Brain microvascular endothelial cell (primary cell): Measurements from ENCODE around the gene MCM10.
"Not testable (repeated sequence)": the region's sequence is repeated elsewhere in the genome, so short reads cannot be mapped to it uniquely, and the experiment has no call there.

Source experiments
- DNase-seq: peaks from one replicate; pipeline ENCODE4 v3.0.0-alpha.2; 2020
- H3K27ac ChIP-seq: fragments of 250-450 bp; sonication (Bioruptor Pico); 2 replicates; pipeline ENCODE4 v1.5.1; 2020; ENCODE audit warnings: mild to moderate bottlenecking, moderate library complexity
- H3K27me3 ChIP-seq: fragments of 250-450 bp; sonication (Bioruptor Pico); replicated peaks from 2 replicates; pipeline ENCODE4 v1.5.1; 2020; ENCODE audit warnings: mild to moderate bottlenecking
- H3K36me3 ChIP-seq: fragments of 250-450 bp; sonication (Bioruptor Pico); replicated peaks from 2 replicates; pipeline ENCODE4 v1.5.1; 2020; ENCODE audit warnings: mild to moderate bottlenecking
- H3K4me3 ChIP-seq: 2 replicates; pipeline ENCODE4 v1.5.1; 2011; ENCODE audit warnings: low read depth, mild to moderate bottlenecking, control low read depth, low read length, moderate library complexity
- in situ Hi-C: cut with HindIII; loops from 2 replicates; pipeline ENCODE4 v1.10.0; 2017; ENCODE audit warnings: low sequenced_read_pairs, low pct_ligation_motif_present
- TF ChIP-seq, protein P1 (sequence below): IDR thresholded peaks from 2 replicates; pipeline ENCODE4 v1.5.1; 2011; ENCODE audit warnings: low read depth, mild to moderate bottlenecking, moderate library complexity, low read length, control low read depth, inconsistent platforms; ENCODE audit errors: missing control alignments

Gene MCM10

DNA sequence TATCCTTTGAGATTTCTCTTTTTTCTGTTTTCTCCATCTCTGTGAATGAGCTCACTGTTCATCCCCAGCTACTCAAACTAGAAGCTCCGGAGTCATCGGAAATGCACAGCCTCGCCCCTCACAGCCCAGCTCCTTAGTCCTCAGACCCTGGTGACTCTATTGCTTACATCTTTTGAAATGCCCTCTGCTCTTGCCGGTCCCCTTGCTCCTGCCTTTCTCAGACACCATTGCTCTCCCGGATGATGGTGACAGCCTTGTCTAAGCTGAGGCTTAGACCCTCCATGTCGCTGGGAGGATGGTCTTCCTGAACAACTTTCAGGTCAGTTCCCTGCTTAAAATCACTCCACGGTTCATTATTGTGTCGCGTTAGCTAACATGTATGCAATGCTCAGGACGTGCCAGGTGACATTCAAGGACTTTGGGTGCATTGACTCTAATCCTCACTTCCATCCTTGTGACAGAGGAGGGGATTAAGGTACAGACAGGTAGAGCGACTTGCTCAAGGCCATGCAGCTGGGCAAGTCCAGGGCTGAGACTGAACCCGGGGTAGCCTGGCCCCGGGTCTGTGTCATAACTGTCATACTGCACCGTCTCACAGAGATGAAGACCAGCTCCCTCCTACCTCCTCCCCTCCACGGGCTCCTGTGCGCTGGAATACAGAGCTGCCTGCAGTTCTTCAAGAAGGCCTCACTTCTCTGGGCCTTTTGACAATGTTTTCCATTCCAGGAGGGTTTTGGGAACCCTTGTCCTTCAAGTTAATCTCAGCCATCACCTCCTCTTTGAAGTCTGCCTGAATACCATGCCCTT is 77.1 kb downstream of the MCM10 start:
- H3K27ac ChIP-seq: no peak overlapping the region
- DNase-seq: no peak
- in situ Hi-C loops: no loop called here
- H3K27me3 ChIP-seq: no peaks in the 10 kb centered on the region
- TF ChIP-seq, protein P1, sequence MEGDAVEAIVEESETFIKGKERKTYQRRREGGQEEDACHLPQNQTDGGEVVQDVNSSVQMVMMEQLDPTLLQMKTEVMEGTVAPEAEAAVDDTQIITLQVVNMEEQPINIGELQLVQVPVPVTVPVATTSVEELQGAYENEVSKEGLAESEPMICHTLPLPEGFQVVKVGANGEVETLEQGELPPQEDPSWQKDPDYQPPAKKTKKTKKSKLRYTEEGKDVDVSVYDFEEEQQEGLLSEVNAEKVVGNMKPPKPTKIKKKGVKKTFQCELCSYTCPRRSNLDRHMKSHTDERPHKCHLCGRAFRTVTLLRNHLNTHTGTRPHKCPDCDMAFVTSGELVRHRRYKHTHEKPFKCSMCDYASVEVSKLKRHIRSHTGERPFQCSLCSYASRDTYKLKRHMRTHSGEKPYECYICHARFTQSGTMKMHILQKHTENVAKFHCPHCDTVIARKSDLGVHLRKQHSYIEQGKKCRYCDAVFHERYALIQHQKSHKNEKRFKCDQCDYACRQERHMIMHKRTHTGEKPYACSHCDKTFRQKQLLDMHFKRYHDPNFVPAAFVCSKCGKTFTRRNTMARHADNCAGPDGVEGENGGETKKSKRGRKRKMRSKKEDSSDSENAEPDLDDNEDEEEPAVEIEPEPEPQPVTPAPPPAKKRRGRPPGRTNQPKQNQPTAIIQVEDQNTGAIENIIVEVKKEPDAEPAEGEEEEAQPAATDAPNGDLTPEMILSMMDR: no peak
- no peak overlapping the region for H3K4me3 ChIP-seq
- H3K36me3 ChIP-seq: no peaks in the 10 kb centered on the region

GRCh38 chr10:13239923-13240322 is 78.6 kb downstream of the MCM10 start:
- in situ Hi-C loops: no loop called here
- Histone ChIP-seq H3K27ac (no peak overlapping the region), H3K36me3 (no peaks in the 10 kb centered on the region), H3K27me3 (no peaks in the 10 kb centered on the region), H3K4me3 (no peak overlapping the region)
- no peak for DNase-seq
- TF ChIP-seq, protein P1: no peak

DNA sequence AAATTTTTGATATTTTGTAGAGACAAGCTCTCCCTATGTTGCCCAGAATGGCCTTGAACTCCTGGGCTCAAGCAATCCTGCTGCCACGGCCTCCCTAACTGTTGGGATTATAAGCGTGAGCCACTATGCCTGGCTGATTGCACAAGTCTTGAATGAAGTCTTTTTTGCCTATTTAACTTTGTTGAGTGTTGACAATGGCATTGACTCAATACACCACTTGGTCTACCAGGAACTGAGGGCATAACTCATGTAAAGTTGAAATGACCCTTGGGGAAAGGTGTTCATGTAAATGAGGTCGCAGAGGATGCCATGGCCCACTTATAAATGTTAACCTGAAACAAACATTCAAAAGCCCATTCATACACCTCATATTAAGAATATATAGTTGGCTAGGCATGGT is 80.3 kb downstream of the MCM10 start:
- TF ChIP-seq, protein P1: no peak
- H3K27me3 ChIP-seq: no peaks in the 10 kb centered on the region
- no peaks in the 10 kb centered on the region for H3K36me3 ChIP-seq
- no peak for DNase-seq
- in situ Hi-C loops: no loop called here
- H3K27ac ChIP-seq: no peak overlapping the region
- H3K4me3 ChIP-seq: no peak overlapping the region

GRCh38 chr10:13242260-13242659 is 80.9 kb downstream of the MCM10 start:
- in situ Hi-C loops, H3K27ac ChIP-seq, H3K36me3 ChIP-seq, DNase-seq, H3K4me3 ChIP-seq, H3K27me3 ChIP-seq: not testable (repeated sequence)

- no peaks in the 10 kb centered on the region for H3K36me3 ChIP-seq
- in situ Hi-C loops: no loop called here
- no peak overlapping the region for H3K27ac ChIP-seq
- no peak overlapping the region for H3K4me3 ChIP-seq
- no peak for DNase-seq
- no peaks in the 10 kb centered on the region for H3K27me3 ChIP-seq
- TF ChIP-seq, protein P1: no peak
Observed at GRCh38 chr10:13247246-13247645, 85.9 kb downstream of the MCM10 start.

- in situ Hi-C loops: no loop called here
Observed at GRCh38 chr10:13247784-13248183, 86.4 kb downstream of the MCM10 start.

More at GRCh38 chr10:13247784-13248183, 86.4 kb downstream of the MCM10 start:
- no peak overlapping the region for H3K27ac ChIP-seq
- no peak for DNase-seq
- H3K36me3 ChIP-seq: no peaks in the 10 kb centered on the region
- no peak overlapping the region for H3K4me3 ChIP-seq
- TF ChIP-seq, protein P1: no peak
- no peaks in the 10 kb centered on the region for H3K27me3 ChIP-seq
